Gastrocnemius medialis (tissue), 4 donors: ENCODE data around the gene FRG2. TPM values are rescaled to one million over a fixed set of nuclear protein-coding genes. Genes with fewer than 3 reads are reported as not detected.
"Not testable (repeated sequence)": the region's sequence is repeated elsewhere in the genome, so short reads cannot be mapped to it uniquely, and the experiment has no call there.

Experiments
- ATAC-seq, 2 donors: fragments of 150-250 bp; one replicate each; pipeline ENCODE4 v1.9.1; 2016
- DNase-seq, 2 donors: peaks; one replicate each; pipeline ENCODE4 v3.0.0-alpha.2; 2019
- H3K27ac ChIP-seq, 4 donors: fragments of 200-600 bp; sonication (generic); 1 replicate in 1 of 4; 2 replicates in 3 of 4; pipeline ENCODE4 v1.5.1; 2016 to 2018; ENCODE audit warnings: mild to moderate bottlenecking in 2 of 4, moderate library complexity in 1 of 4
- H3K27me3 ChIP-seq, 3 donors: fragments of 200-600 bp; sonication (generic) in 2 of 3; 1 replicate in 1 of 3; 2 replicates in 2 of 3; pipeline versions ENCODE4 v1.5.1 to v1.6.0; 2016 to 2019; ENCODE audit warnings: mild to moderate bottlenecking in 1 of 3, moderate library complexity in 1 of 3
- H3K36me3 ChIP-seq, 2 donors: fragments of 200-600 bp; sonication (generic) in 1 of 2; one replicate each; pipeline ENCODE4 v1.5.1; 2017 to 2018
- H3K4me1 ChIP-seq, 2 donors: fragments of 200-600 bp; sonication (generic) in 1 of 2; one replicate each; pipeline ENCODE4 v1.5.1; 2016 to 2017; ENCODE audit warnings: mild to moderate bottlenecking in 2 of 2
- H3K4me3 ChIP-seq, 4 donors: fragments of 200-600 bp; sonication (generic) in 3 of 4; 1 replicate in 1 of 4; 2 replicates in 3 of 4; pipeline ENCODE4 v1.5.1; 2016 to 2019; ENCODE audit warnings: mild to moderate bottlenecking in 2 of 4
- H3K9me3 ChIP-seq, 3 donors: fragments of 200-600 bp; sonication (generic) in 2 of 3; 1 replicate in 1 of 3; 2 replicates in 2 of 3; pipeline ENCODE4 v1.5.1; 2016 to 2019
- in situ Hi-C, 4 donors: fragments of 200-750 bp; cut with MboI; loops; one replicate each; pipeline versions ENCODE4 v1.15.0 to v1.8.0; 2017; ENCODE audit warnings: low sequenced_read_pairs in 4 of 4
- intact Hi-C: fragments of 100-400 bp; cut with DNase I; formaldehyde crosslinking; loops from one replicate; pipeline ENCODE4 v1.15.1; 2023; ENCODE audit warnings: low total_unique reads
- total RNA-seq, 4 donors: library from RNA; depleted of rRNA; stranded (reverse); fragments of >200 nt; gene quantifications; one replicate each; pipeline versions ENCODE4 v1.1.0 to v1.2.3, GENCODE V29; 2016

FRG2 gene
- total RNA-seq, result not detected

GRCh38 chr4:190027156-190027555 is at the start of gene FRG2:
TSS of gene FRG2 (minus strand) at chr4:190027256. CDS start at chr4:190027204, 52 bp downstream.
- DNase-seq, H3K9me3 ChIP-seq, intact Hi-C loops, in situ Hi-C loops, H3K27ac ChIP-seq, H3K4me3 ChIP-seq, ATAC-seq, H3K36me3 ChIP-seq, H3K4me1 ChIP-seq: not testable (repeated sequence)
- H3K27me3 ChIP-seq, result peaks cover 3 to 11% (median 7%) of the 10 kb centered on the region in 3 donors

- H3K27me3 ChIP-seq, ATAC-seq, H3K4me1 ChIP-seq, in situ Hi-C loops, H3K27ac ChIP-seq, intact Hi-C loops, H3K36me3 ChIP-seq, H3K4me3 ChIP-seq, H3K9me3 ChIP-seq: not testable (repeated sequence)
- DNase-seq, result peak in 1 of 2 donors; percentile 37
Measured at GRCh38 chr4:190068351-190068750, 41.3 kb upstream of the FRG2 start.

- H3K4me3 ChIP-seq, intact Hi-C loops, H3K9me3 ChIP-seq, H3K27me3 ChIP-seq, ATAC-seq, H3K27ac ChIP-seq, DNase-seq, in situ Hi-C loops, H3K36me3 ChIP-seq, H3K4me1 ChIP-seq: not testable (repeated sequence)
Measured at GRCh38 chr4:190064805-190065204, 37.7 kb upstream of the FRG2 start.

- ATAC-seq, DNase-seq: not testable (repeated sequence)
Measured at GRCh38 chr4:190064342-190064741, 37.3 kb upstream of the FRG2 start, which contains the start of gene DBET. TSS of gene DBET (plus strand) at chr4:190064502.

GRCh38 chr4:190058997-190059396 is 31.9 kb upstream of the FRG2 start:
- DNase-seq, in situ Hi-C loops, H3K9me3 ChIP-seq, ATAC-seq, H3K36me3 ChIP-seq, H3K4me1 ChIP-seq, H3K27ac ChIP-seq, H3K27me3 ChIP-seq, intact Hi-C loops, H3K4me3 ChIP-seq: not testable (repeated sequence)

More at GRCh38 chr4:190064342-190064741, 37.3 kb upstream of the FRG2 start, which contains the start of gene DBET:
- H3K4me3 ChIP-seq, intact Hi-C loops, H3K27me3 ChIP-seq, H3K27ac ChIP-seq, H3K36me3 ChIP-seq, in situ Hi-C loops, H3K9me3 ChIP-seq, H3K4me1 ChIP-seq: not testable (repeated sequence)

GRCh38 chr4:190049378-190050239 is 22.6 kb upstream of the FRG2 start:
- H3K4me1 ChIP-seq, in situ Hi-C loops, DNase-seq, ATAC-seq, H3K27ac ChIP-seq, intact Hi-C loops, H3K27me3 ChIP-seq, H3K36me3 ChIP-seq, H3K9me3 ChIP-seq, H3K4me3 ChIP-seq: not testable (repeated sequence)

- in situ Hi-C loops, ATAC-seq, intact Hi-C loops, DNase-seq, H3K36me3 ChIP-seq, H3K9me3 ChIP-seq, H3K4me3 ChIP-seq, H3K27ac ChIP-seq, H3K27me3 ChIP-seq, H3K4me1 ChIP-seq: not testable (repeated sequence)
Measured at GRCh38 chr4:190047627-190048026, 20.6 kb upstream of the FRG2 start.

GRCh38 chr4:190040873-190041272 is 13.8 kb upstream of the FRG2 start:
- in situ Hi-C loops, H3K4me1 ChIP-seq, H3K36me3 ChIP-seq, intact Hi-C loops, DNase-seq, H3K27ac ChIP-seq, H3K4me3 ChIP-seq, H3K9me3 ChIP-seq, ATAC-seq: not testable (repeated sequence)
- peaks cover 6 to 33% (median 14%) of the 10 kb centered on the region in 3 donors for H3K27me3 ChIP-seq

GRCh38 chr4:190037704-190038388 is 10.8 kb upstream of the FRG2 start:
- intact Hi-C loops, H3K4me3 ChIP-seq, in situ Hi-C loops, H3K4me1 ChIP-seq, H3K27ac ChIP-seq, H3K9me3 ChIP-seq, H3K36me3 ChIP-seq, DNase-seq, ATAC-seq: not testable (repeated sequence)
- peaks cover 7 to 53% (median 16%) of the 10 kb centered on the region in 3 donors for H3K27me3 ChIP-seq

GRCh38 chr4:190031264-190031663 is 4.2 kb upstream of the FRG2 start:
- in situ Hi-C loops, intact Hi-C loops, H3K4me3 ChIP-seq, H3K27ac ChIP-seq, H3K4me1 ChIP-seq, DNase-seq, H3K36me3 ChIP-seq, H3K9me3 ChIP-seq, ATAC-seq: not testable (repeated sequence)
- peaks cover 4 to 24% (median 7%) of the 10 kb centered on the region in 3 donors for H3K27me3 ChIP-seq

GRCh38 chr4:190022614-190023281 is 4.3 kb downstream of the FRG2 start:
- ATAC-seq, in situ Hi-C loops, intact Hi-C loops, H3K9me3 ChIP-seq, H3K4me1 ChIP-seq, DNase-seq, H3K27ac ChIP-seq, H3K36me3 ChIP-seq: not testable (repeated sequence)
- Histone ChIP-seq H3K4me3 (peak overlapping the region in 2 of 4 donors; percentile 17 to 31), H3K27me3 (peaks cover 24 to 46% (median 30%) of the 10 kb centered on the region in 3 donors)
